Osteoblast (primary cell): ENCODE measurements around the gene CSTF3. TPM values are rescaled to one million over a fixed set of nuclear protein-coding genes. Genes with fewer than 3 reads are reported as not detected.
"Not testable (repeated sequence)": the region's sequence is repeated elsewhere in the genome, so short reads cannot be mapped to it uniquely, and the experiment has no call there.

Experiments used
- DNase-seq: peaks from one replicate; pipeline ENCODE4 v3.0.0; 2011; ENCODE audit warnings: low spot score, mixed read lengths; ENCODE audit not compliant: insufficient read length; ENCODE audit errors: missing footprints
- H2AFZ ChIP-seq: 2 replicates; pipeline ENCODE4 v1.6.0; 2011; ENCODE audit warnings: mild to moderate bottlenecking, low read length
- H3K27ac ChIP-seq: 2 replicates; pipeline ENCODE4 v1.5.1; 2011; ENCODE audit warnings: mild to moderate bottlenecking, low read depth, low read length, moderate library complexity
- H3K27me3 ChIP-seq: 2 replicates; pipeline ENCODE4 v1.6.0; 2012; ENCODE audit warnings: mild to moderate bottlenecking, control low read depth, inconsistent platforms, low read length, moderate library complexity; ENCODE audit not compliant: insufficient read depth
- H3K36me3 ChIP-seq: 2 replicates; pipeline ENCODE4 v1.5.1; 2011; ENCODE audit warnings: mild to moderate bottlenecking, low read length, control low read depth, moderate library complexity; ENCODE audit not compliant: insufficient read depth
- H3K4me1 ChIP-seq: 2 replicates; pipeline ENCODE4 v1.5.1; 2011; ENCODE audit warnings: mild to moderate bottlenecking, low read length, control low read depth, moderate library complexity; ENCODE audit not compliant: insufficient read depth
- H3K4me2 ChIP-seq: 2 replicates; pipeline ENCODE4 v1.6.0; 2011; ENCODE audit warnings: mild to moderate bottlenecking, low read length; ENCODE audit not compliant: insufficient read depth
- H3K4me3 ChIP-seq: fragments of 200-600 bp; sonication (generic); 3 replicates; pipeline ENCODE4 v1.5.1; 2012; ENCODE audit warnings: mild to moderate bottlenecking, low read length, inconsistent platforms; ENCODE audit not compliant: insufficient read depth
- H3K79me2 ChIP-seq: 2 replicates; pipeline ENCODE4 v1.6.0; 2012; ENCODE audit warnings: mild to moderate bottlenecking, low read length, control low read depth, inconsistent platforms; ENCODE audit not compliant: insufficient read depth
- H3K9me3 ChIP-seq: 2 replicates; pipeline ENCODE4 v1.5.1; 2011; ENCODE audit warnings: low read depth, low read length, control low read depth
- H4K20me1 ChIP-seq: 2 replicates; pipeline ENCODE4 v1.6.0; 2012; ENCODE audit warnings: mild to moderate bottlenecking, low read length, control low read depth; ENCODE audit not compliant: insufficient read depth
- CTCF ChIP-seq: IDR thresholded peaks from 2 replicates; pipeline ENCODE4 v1.5.1; 2011; ENCODE audit warnings: mild to moderate bottlenecking, low read depth, low read length, moderate library complexity; ENCODE audit errors: extremely low read depth
- total RNA-seq: library from RNA; depleted of rRNA; stranded (reverse); fragments of >200 nt; gene quantifications from 2 replicates; pipeline ENCODE4 v1.2.3, GENCODE V29; 2012

CSTF3 gene
- total RNA-seq, 1 donor, result 16.3 TPM

- no peak for TF ChIP-seq CTCF
- H3K27me3 ChIP-seq, result no peaks in the 10 kb centered on the region
- peaks cover 39% of the 10 kb centered on the region for H3K36me3 ChIP-seq
- no peak overlapping the region for H3K4me3 ChIP-seq
- H3K4me1 ChIP-seq, result peaks cover under 1% of the 10 kb centered on the region
- no peak overlapping the region for H3K27ac ChIP-seq
- DNase-seq, result no peak
- no peak overlapping the region for H2AFZ ChIP-seq
- H3K9me3 ChIP-seq, result no peaks in the 10 kb centered on the region
- no peak overlapping the region for H3K4me2 ChIP-seq
- peaks cover 4% of the 10 kb centered on the region for H3K79me2 ChIP-seq
- no peaks in the 10 kb centered on the region for H4K20me1 ChIP-seq
Measured at GRCh38 chr11:33055375-33055774, 105.9 kb downstream of the CSTF3 start.

- H3K27me3 ChIP-seq, result no peaks in the 10 kb centered on the region
- H3K79me2 ChIP-seq, result peaks cover 8% of the 10 kb centered on the region
- no peak overlapping the region for H3K4me2 ChIP-seq
- no peaks in the 10 kb centered on the region for H4K20me1 ChIP-seq
- H3K9me3 ChIP-seq, result no peaks in the 10 kb centered on the region
- H3K4me1 ChIP-seq, result no peaks in the 10 kb centered on the region
- DNase-seq, result no peak
- TF ChIP-seq CTCF, result no peak
- H3K27ac ChIP-seq, result no peak overlapping the region
- no peak overlapping the region for H2AFZ ChIP-seq
- H3K4me3 ChIP-seq, result no peak overlapping the region
- peaks cover 16% of the 10 kb centered on the region for H3K36me3 ChIP-seq
Measured at GRCh38 chr11:33052231-33052630, 109.0 kb downstream of the CSTF3 start.

GRCh38 chr11:33049565-33050408 is 111.5 kb downstream of the CSTF3 start:
- not testable (repeated sequence) for DNase-seq, H3K9me3 ChIP-seq, H3K27me3 ChIP-seq, H3K4me3 ChIP-seq, H3K27ac ChIP-seq, H4K20me1 ChIP-seq, H3K4me1 ChIP-seq, H3K4me2 ChIP-seq, H2AFZ ChIP-seq
- Histone ChIP-seq H3K36me3 (peaks cover 29% of the 10 kb centered on the region), H3K79me2 (peaks cover 16% of the 10 kb centered on the region)

- not testable (repeated sequence) for DNase-seq, H3K27ac ChIP-seq, H2AFZ ChIP-seq, H3K4me2 ChIP-seq, H4K20me1 ChIP-seq, H3K9me3 ChIP-seq, H3K27me3 ChIP-seq, H3K4me3 ChIP-seq
- Histone ChIP-seq H3K36me3 (peaks cover 28% of the 10 kb centered on the region), H3K4me1 (peaks cover 12% of the 10 kb centered on the region), H3K79me2 (peaks cover 12% of the 10 kb centered on the region)
Measured at GRCh38 chr11:33048701-33049100, 112.6 kb downstream of the CSTF3 start.
